ENCODE measurements around the gene SGPP2. TPM values are rescaled to one million over a fixed set of nuclear protein-coding genes. Genes with fewer than 3 reads are reported as not detected.

SGPP2 gene
- total RNA-seq, 2 donors from 2014 or later, result 2.1 to 13.0 TPM

GRCh38 chr2:222523783-222524544 lies 99.6 kb downstream of the SGPP2 start:
- Histone ChIP-seq H3K4me3 (no peak overlapping the region), H3K4me1 (no peaks in the 10 kb centered on the region), H3K9me3 (no peaks in the 10 kb centered on the region), H3K36me3 (no peaks in the 10 kb centered on the region), H3K27me3 (no peaks in the 10 kb centered on the region), H3K27ac (no peak overlapping the region)
- TF ChIP-seq CTCF (IDR thresholded peaks at IDR 0.05), result no peak
- DNase-seq (ENCODE audit: low spot score), result no peak

- TF ChIP-seq CTCF (IDR thresholded peaks at IDR 0.05), result no peak
- Histone ChIP-seq H3K27ac (no peak overlapping the region), H3K4me1 (no peaks in the 10 kb centered on the region), H3K4me3 (no peak overlapping the region), H3K36me3 (no peaks in the 10 kb centered on the region), H3K9me3 (no peaks in the 10 kb centered on the region), H3K27me3 (no peaks in the 10 kb centered on the region)
- no peak for DNase-seq (ENCODE audit: low spot score)
These were observed 101.5 kb downstream of the SGPP2 start for GRCh38 chr2:222525811-222526210.

GRCh38 chr2:222526480-222527277 lies 102.3 kb downstream of the SGPP2 start:
- no peak for DNase-seq (ENCODE audit: low spot score)
- Histone ChIP-seq H3K36me3 (no peaks in the 10 kb centered on the region), H3K4me1 (no peaks in the 10 kb centered on the region), H3K4me3 (no peak overlapping the region), H3K9me3 (no peaks in the 10 kb centered on the region), H3K27ac (no peak overlapping the region), H3K27me3 (no peaks in the 10 kb centered on the region)
- no peak for TF ChIP-seq CTCF (IDR thresholded peaks at IDR 0.05)

- H3K4me1 ChIP-seq, result no peaks in the 10 kb centered on the region
- no peak for DNase-seq (ENCODE audit: low spot score)
- no peak overlapping the region for H3K27ac ChIP-seq
- TF ChIP-seq CTCF (IDR thresholded peaks at IDR 0.05), result no peak
- H3K4me3 ChIP-seq, result no peak overlapping the region
- H3K27me3 ChIP-seq, result no peaks in the 10 kb centered on the region
- H3K9me3 ChIP-seq, result no peaks in the 10 kb centered on the region
- no peaks in the 10 kb centered on the region for H3K36me3 ChIP-seq
These were observed 108.0 kb downstream of the SGPP2 start for GRCh38 chr2:222532315-222532714.

DNA sequence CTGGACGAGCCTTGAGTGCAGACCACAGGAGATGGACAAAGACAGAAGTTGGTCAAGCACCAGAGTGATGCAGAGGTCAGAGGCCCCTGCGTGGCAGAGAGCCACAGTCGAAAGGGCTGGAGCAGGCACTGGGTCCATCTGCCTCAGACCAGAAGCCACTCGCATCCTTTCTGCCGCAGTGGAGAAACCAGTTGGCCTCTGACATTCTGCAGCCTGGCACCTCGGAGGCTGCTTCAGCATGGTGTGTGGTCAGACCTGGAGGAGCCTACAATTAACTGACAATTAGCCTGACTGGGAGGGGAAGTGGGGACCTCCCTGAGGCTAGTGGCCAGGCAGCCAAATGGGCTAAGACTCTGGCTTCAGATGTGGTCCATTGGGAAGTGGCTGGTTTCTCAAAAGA lies 111.1 kb downstream of the SGPP2 start:
- no peak overlapping the region for H3K27ac ChIP-seq
- no peaks in the 10 kb centered on the region for H3K36me3 ChIP-seq
- H3K27me3 ChIP-seq, result no peaks in the 10 kb centered on the region
- no peak for TF ChIP-seq CTCF (IDR thresholded peaks at IDR 0.05)
- H3K9me3 ChIP-seq, result no peaks in the 10 kb centered on the region
- no peak overlapping the region for H3K4me3 ChIP-seq
- no peaks in the 10 kb centered on the region for H3K4me1 ChIP-seq
- DNase-seq (ENCODE audit: low spot score), result no peak
